Activated CD4-positive, alpha-beta T cell treated with anti-CD3 and anti-CD28 coated beads, Interleukin-2, amount 50 U/mL, for 4 hours (primary cell): ENCODE results near the gene TBC1D16.

Experiments
- DNase-seq, 2 experiments: peaks; one replicate each; pipeline ENCODE4 v3.0.0-alpha.2; 2020

The TBC1D16 gene

GRCh38 chr17:79948945-79949655 lies 86.6 kb downstream of the TBC1D16 start:
- no peak for DNase-seq

- no peak for DNase-seq
These were observed 87.2 kb downstream of the TBC1D16 start for GRCh38 chr17:79948406-79948944.

- no peak for DNase-seq
These were observed 88.2 kb downstream of the TBC1D16 start for GRCh38 chr17:79947351-79948031.

GRCh38 chr17:79946352-79947231 lies 89.1 kb downstream of the TBC1D16 start:
- no peak for DNase-seq

- no peak for DNase-seq
These were observed 89.9 kb downstream of the TBC1D16 start for GRCh38 chr17:79945591-79946255.

- DNase-seq, result no peak
These were observed 90.8 kb downstream of the TBC1D16 start for GRCh38 chr17:79944821-79945391.

DNA sequence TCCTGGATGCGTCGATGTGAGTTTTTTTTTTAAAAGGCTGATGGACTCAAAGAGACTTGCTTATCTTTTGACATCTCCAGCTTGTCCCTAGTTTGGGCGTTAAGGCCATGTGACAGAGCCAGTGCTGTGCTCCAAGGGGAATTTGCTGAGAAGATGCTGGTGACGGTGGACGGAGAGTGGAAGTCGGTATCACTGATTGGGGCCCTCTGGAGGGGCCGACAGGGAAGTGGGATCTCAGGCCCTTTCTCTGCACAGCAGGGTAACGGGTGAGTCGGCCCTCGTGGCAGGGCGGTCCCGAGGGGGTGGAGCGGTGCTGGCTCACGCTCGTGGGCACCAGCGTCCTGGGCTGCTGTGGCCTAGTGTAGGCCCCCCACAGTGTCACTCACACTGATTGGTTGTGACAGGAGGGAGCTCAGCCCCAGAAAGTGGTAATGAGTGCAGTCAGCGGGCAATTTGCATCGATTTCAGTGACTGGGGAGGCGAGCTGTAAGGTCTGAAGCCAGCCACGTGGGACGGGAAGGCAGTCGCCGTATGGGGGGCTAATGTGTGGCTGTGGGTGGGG lies 91.3 kb downstream of the TBC1D16 start:
- DNase-seq, result no peak

DNA sequence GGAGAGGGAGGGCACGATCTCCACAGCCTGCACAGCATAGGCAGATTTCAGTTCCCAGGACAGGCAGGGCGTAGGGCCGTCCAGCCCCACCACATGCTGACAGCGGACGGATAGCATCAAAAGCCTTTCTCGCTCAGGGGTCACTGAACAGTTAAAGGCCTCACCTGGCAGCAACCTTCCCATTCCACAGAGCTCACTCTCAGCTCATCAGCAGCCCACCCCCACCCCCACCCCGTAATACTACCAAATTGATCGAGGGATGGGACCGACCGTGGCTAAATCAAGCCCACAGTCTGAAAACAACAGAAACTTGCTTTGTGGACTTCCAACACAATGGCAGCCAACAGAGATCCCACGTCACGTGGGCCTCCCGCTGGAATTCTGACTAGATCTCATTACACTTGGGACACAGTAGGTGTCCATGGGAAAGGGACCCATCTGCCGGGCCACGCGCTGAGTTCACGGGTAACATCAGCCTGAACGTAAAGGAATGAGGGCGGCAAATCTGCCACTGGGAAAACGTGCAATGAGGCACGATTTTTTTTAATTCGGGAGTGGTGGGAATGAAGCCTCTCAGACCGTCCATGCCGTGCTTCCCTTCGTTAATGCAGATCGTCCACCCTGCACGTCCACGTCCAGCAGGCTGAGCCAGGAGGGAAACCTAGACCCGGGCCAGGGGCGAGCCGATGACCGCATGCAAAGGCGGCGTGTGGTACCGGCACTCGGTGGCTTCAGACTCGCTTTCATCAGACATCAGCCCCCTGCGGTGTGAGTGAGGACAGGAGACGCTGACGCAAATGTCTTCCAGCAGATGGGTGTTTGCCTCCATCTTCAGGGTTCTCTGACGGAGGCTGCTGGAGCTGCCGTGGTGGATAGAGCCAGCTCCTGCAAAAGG lies 92.1 kb downstream of the TBC1D16 start:
- DNase-seq, result no peak

GRCh38 chr17:79942591-79943346 lies 92.9 kb downstream of the TBC1D16 start:
- DNase-seq, result no peak

DNA sequence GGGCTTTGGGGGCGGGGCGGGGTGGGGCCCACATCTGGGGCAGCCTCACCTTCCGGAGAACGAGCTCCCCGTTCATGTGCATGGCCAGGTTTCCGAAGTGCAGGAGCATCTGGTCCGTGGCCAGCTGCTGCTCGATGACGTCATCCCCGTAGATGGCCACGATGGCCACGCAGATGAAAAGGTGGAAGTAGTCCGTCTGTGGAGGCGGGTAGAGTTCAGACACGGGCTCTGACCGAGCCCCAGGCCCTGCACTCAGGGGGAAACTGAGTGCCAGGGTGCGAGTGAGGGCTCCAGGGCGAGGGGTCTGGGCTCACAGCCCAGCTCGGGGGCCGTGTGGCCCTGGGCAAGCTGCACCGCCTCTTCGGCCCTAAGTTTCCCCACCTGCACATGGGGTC lies 93.7 kb downstream of the TBC1D16 start:
- no peak for DNase-seq

GRCh38 chr17:79941088-79942010 lies 94.3 kb downstream of the TBC1D16 start:
- no peak for DNase-seq

- DNase-seq, result no peak
These were observed 95.1 kb downstream of the TBC1D16 start for GRCh38 chr17:79940459-79941087.

- no peak for DNase-seq
These were observed 95.8 kb downstream of the TBC1D16 start for GRCh38 chr17:79939755-79940458.

DNA sequence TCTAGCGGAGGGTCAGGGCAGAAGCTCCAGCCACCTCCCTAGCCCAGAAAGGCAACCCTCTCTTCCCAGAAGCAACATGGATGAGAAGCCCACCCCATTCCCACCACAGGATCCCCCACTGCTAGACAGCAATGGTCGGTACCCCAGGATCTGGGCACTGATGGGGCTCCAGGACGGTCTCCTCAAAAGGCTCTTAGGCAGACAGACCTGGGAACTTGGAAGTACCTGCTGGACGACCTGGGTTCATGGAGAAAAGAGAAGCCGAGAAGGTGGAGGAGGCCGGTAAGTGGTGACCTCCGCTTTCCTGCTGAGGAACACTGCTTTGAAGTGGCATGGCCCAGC lies 96.6 kb downstream of the TBC1D16 start:
- DNase-seq, result no peak

DNA sequence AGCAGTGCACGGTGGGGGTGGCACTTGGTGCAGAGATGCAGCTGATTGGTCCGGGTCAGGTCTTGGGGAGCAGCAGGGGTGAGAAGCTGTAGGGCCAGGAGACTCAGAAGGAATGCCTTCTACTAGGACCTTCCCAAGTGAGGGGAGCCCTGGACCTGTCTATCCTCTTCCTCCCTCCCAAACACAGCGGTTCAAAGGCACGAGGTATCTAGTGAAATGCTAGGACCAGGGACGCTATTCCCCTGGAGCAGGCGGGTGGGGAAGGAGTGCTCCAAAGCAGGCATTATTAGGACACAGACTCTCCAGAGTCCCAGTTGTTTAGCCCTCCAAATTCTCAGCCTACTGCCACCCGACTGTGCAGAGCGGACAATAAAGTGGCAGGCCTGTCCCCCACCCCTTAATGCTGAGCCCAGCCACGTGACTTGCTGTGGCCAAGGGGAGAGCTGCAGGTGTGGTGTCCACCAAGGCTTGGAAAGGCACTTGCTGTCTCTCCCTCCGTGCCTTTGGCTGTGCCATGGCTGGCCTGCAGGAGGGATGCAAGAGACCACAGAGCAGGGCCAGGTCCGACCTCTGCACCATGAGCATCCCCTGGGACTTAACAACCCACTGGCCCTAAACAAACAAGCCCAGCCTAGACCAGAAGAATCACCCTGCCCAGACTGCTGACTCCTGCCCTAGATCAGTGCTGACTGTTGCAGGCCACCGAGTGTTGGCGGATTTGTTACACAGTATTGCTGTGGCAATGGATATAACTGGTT lies 97.2 kb downstream of the TBC1D16 start:
- no peak for DNase-seq

DNA sequence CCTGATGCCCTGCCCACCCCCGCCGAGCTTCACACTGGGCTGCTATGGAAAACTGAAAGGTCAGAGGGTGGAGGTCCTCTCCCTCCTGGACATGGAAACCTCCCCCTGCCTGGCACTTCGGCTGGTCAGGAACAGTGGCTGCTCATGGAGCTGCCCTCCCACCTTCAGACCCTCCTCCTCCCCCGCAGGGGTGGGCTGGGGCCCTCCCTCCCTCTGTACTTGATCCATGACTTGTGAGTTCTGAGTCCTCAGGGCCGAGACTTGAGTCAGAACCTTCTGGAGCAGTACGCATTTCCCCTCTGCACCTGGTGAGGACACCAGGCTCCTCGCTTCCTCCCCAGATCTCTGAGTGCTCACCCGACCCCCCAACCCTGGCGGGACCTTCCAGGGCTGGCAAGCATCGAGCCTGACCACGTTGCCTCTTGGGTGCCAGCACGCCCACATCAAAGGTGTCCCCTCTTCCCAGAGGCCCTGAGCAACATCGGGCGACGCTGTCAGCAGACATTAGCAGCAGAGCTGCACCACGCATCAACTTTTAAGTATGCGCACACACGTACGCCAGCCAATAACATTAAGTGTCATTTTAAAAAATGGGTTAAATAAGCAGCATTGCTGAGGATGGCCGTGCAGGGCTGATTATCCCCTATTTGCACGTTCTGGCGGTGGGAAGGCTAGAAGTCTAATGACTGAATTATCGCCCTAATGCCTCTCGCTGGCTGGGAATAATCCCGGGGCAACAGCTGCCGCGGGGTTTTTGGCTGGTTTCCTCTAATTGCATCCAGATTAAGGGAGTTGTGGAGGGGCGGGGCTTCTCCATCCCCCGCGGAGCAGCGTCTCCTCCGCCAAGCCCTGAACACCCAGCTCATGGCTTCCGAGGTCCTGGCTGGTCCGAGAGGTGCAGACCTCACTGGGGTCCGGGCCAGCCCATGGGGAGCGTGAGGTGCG lies 98.0 kb downstream of the TBC1D16 start:
- no peak for DNase-seq
